UCSD-AML1 (cell line): ENCODE measurements around the gene LAPTM5.

Source experiments
- DNase-seq: peaks from one replicate; lab custom pipeline; 2025; ENCODE audit not compliant: unreplicated experiment; lab: John Stamatoyannopoulos, UW

The LAPTM5 gene

GRCh38 chr1:30684881-30685795 lies 72.4 kb downstream of the LAPTM5 start:
- no peak for DNase-seq

- DNase-seq = no peak
Measured at GRCh38 chr1:30684259-30684658, 73.3 kb downstream of the LAPTM5 start.

GRCh38 chr1:30683699-30684098 lies 73.9 kb downstream of the LAPTM5 start:
- no peak for DNase-seq
